ENCODE results near the gene WDR37. TPM values are rescaled to one million over a fixed set of nuclear protein-coding genes. Genes with fewer than 3 reads are reported as not detected.

Gene WDR37
- total RNA-seq, 2 donors from 2014 or later: 18.6 to 18.7 TPM

DNA sequence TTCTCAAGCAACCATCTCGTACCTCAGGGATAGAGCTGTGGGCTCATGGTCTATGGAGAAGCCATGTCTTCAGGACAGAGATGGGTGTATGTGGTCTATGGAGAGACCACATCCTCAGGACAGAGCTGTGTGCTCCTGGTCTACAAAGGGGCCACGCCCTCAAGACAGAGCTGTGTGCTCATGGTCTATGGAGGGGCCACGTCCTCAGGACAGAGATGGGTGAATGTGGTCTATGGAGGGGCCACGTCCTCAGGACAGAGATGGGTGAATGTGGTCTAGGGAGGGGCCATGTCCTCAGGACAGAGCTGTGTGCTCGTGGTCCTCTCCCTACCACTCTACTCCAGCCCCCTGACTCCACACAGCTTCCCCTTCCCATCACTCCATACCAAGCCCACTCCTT, 117.8 kb downstream of the WDR37 start:
- Histone ChIP-seq H3K4me1 (no peaks in the 10 kb centered on the region), H3K36me3 (no peaks in the 10 kb centered on the region), H3K9me3 (no peaks in the 10 kb centered on the region), H3K27ac (no peak overlapping the region), H3K4me3 (no peak overlapping the region), H3K9ac (ENCODE audit: low read depth in 2 of 2, low read length in 2 of 2) (no peak overlapping the region), H3K27me3 (no peaks in the 10 kb centered on the region)
- TF ChIP-seq, protein P1, sequence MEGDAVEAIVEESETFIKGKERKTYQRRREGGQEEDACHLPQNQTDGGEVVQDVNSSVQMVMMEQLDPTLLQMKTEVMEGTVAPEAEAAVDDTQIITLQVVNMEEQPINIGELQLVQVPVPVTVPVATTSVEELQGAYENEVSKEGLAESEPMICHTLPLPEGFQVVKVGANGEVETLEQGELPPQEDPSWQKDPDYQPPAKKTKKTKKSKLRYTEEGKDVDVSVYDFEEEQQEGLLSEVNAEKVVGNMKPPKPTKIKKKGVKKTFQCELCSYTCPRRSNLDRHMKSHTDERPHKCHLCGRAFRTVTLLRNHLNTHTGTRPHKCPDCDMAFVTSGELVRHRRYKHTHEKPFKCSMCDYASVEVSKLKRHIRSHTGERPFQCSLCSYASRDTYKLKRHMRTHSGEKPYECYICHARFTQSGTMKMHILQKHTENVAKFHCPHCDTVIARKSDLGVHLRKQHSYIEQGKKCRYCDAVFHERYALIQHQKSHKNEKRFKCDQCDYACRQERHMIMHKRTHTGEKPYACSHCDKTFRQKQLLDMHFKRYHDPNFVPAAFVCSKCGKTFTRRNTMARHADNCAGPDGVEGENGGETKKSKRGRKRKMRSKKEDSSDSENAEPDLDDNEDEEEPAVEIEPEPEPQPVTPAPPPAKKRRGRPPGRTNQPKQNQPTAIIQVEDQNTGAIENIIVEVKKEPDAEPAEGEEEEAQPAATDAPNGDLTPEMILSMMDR (IDR thresholded peaks at IDR 0.05): no peak
- no peak for DNase-seq
- intact Hi-C loops (cut with DNase I): no loop called here

DNA sequence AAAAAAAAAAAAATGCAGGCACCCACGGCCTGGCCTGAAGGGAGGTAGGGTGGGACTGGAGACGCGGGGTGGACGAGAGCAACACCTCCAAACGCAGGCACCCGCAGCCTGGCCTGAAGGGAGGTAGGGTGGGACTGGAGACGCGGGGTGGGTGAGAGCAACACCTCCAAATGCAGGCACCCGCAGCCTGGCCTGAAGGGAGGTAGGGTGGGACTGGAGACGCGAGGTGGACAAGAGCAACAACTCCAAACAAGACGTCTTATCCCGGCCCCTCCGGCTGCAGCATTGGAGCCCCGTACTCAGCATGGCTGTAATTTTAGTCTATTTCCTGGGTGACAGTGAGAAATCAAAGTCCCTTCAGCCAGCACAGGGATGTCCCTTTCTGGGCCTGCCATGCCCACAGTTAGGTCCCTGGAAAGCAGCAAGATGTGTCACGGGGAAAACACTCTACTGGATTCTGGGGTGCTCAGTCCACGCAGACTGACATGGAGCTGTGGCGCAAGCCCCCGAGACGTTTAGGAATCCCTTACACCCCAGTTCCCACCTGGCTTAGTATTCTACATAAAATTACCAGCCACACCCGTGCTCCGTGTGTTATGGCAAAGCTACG, 119.9 kb downstream of the WDR37 start:
- Histone ChIP-seq H3K27me3 (no peaks in the 10 kb centered on the region), H3K4me3 (no peak overlapping the region), H3K9me3 (no peaks in the 10 kb centered on the region), H3K4me1 (no peaks in the 10 kb centered on the region), H3K9ac (ENCODE audit: low read depth in 2 of 2, low read length in 2 of 2) (no peak overlapping the region), H3K27ac (no peak overlapping the region), H3K36me3 (no peaks in the 10 kb centered on the region)
- intact Hi-C loops (cut with DNase I): no loop called here
- DNase-seq: no peak
- TF ChIP-seq, protein P1 (IDR thresholded peaks at IDR 0.05): no peak

DNA sequence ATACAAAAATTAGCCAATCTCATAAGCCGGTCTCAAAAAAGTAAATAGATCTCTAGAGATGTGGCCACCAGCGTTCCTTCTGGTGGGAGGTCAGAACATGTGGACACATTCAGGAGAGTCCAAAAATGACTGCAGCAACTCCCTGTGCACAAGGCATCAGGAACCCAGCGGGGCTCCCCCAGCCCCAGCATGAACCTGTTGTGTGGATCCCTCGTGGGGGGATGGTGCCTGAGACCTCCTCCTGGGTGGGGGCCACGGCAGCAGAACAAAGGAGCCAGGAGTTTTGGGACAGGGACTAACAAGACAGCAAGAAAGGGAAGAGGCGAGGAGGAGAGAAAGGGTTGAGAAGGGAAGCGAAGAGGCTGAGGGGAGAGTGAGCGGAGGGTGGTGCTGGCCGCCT, 121.8 kb downstream of the WDR37 start:
- H3K9ac ChIP-seq (ENCODE audit: low read depth in 2 of 2, low read length in 2 of 2): no peak overlapping the region
- H3K27ac ChIP-seq: no peak overlapping the region
- H3K4me3 ChIP-seq: no peak overlapping the region
- TF ChIP-seq, protein P1 (IDR thresholded peaks at IDR 0.05): no peak
- intact Hi-C loops (cut with DNase I): no loop called here
- H3K4me1 ChIP-seq: no peaks in the 10 kb centered on the region
- H3K9me3 ChIP-seq: no peaks in the 10 kb centered on the region
- H3K36me3 ChIP-seq: no peaks in the 10 kb centered on the region
- H3K27me3 ChIP-seq: no peaks in the 10 kb centered on the region
- no peak for DNase-seq

DNA sequence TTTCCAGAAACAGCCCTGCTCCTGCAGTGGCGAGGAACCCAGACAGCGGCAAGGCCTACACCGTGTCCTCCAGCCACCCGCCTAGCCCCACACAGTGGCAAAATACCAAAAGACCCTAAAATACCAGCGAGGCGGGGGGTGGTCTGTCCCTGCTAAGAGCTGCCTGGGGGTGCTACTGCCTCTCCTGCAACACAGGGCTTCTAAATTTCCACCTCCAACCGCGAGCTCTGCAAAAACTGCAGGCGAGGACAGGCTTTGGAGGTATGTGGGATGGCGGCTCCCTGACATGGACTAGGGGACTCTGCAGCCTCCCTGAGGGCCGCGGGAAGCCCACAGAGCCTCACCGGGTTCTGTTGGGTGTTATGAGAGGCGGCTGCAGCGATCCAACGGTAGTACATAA, 122.3 kb downstream of the WDR37 start:
- no peak for DNase-seq

DNA sequence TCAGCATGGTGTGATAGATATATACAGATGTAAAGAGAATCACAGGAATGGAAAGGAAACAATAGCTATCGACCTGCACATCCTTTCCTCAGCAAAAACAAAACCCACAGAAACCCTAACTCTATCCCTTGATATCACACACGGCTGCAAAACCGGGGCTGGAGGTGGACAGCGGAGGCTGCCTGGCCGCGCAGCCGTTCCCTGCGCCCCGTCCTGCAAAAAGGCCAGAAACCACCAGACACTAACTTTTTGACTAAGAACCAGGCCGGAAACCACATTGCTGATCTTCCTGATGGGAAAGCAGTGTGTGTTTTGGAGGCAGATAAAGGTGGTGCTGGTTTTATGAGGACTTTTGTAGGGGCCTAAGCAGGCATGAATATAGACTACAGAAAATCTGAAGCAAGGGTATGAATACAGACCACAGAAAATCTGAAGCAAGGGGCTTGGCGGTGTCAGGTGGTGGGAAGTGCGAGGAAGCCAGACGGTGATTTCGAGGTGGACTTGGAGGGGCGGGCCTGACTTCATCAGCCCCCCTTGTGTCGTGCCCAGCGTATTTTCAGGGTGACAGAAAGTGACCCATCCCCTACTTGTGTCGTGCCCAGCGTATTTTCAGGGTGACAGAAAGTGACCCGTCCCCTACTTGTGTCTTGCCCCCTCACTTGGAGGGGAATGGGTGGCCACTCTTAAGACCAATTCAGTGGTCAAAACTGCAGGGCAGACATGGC, 123.3 kb downstream of the WDR37 start:
- TF ChIP-seq, protein P1 (IDR thresholded peaks at IDR 0.05): no peak
- DNase-seq: no peak
- H3K9ac ChIP-seq (ENCODE audit: low read depth in 2 of 2, low read length in 2 of 2): no peak overlapping the region
- H3K27me3 ChIP-seq: no peaks in the 10 kb centered on the region
- no peak overlapping the region for H3K27ac ChIP-seq
- H3K36me3 ChIP-seq: no peaks in the 10 kb centered on the region
- intact Hi-C loops (cut with DNase I): no loop called here
- H3K4me3 ChIP-seq: no peak overlapping the region
- H3K4me1 ChIP-seq: no peaks in the 10 kb centered on the region
- H3K9me3 ChIP-seq: no peaks in the 10 kb centered on the region

More for the DNA sequence above, 122.3 kb downstream of the WDR37 start:
- Histone ChIP-seq H3K27me3 (no peaks in the 10 kb centered on the region), H3K4me1 (no peaks in the 10 kb centered on the region), H3K36me3 (no peaks in the 10 kb centered on the region), H3K9me3 (no peaks in the 10 kb centered on the region), H3K9ac (ENCODE audit: low read depth in 2 of 2, low read length in 2 of 2) (no peak overlapping the region), H3K4me3 (no peak overlapping the region), H3K27ac (no peak overlapping the region)
- intact Hi-C loops (cut with DNase I): no loop called here
- TF ChIP-seq, protein P1 (IDR thresholded peaks at IDR 0.05): no peak
